ENCODE data around the gene TRIM71.

- TF ChIP-seq, protein P1, sequence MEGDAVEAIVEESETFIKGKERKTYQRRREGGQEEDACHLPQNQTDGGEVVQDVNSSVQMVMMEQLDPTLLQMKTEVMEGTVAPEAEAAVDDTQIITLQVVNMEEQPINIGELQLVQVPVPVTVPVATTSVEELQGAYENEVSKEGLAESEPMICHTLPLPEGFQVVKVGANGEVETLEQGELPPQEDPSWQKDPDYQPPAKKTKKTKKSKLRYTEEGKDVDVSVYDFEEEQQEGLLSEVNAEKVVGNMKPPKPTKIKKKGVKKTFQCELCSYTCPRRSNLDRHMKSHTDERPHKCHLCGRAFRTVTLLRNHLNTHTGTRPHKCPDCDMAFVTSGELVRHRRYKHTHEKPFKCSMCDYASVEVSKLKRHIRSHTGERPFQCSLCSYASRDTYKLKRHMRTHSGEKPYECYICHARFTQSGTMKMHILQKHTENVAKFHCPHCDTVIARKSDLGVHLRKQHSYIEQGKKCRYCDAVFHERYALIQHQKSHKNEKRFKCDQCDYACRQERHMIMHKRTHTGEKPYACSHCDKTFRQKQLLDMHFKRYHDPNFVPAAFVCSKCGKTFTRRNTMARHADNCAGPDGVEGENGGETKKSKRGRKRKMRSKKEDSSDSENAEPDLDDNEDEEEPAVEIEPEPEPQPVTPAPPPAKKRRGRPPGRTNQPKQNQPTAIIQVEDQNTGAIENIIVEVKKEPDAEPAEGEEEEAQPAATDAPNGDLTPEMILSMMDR (IDR thresholded peaks at IDR 0.05) = no peak
- TF ChIP-seq EZH2 (IDR thresholded peaks at IDR 0.05) (no peak), EZH2phosphoT487 (IDR thresholded peaks at IDR 0.05) (no peak)
These were observed 96.1 kb downstream of the TRIM71 start for GRCh38 chr3:32913790-32914446.
